GM12878 (cell line): Measurements from ENCODE around the gene NR6A1. TPM values are rescaled to one million over a fixed set of nuclear protein-coding genes. Genes with fewer than 3 reads are reported as not detected.

Experiments
- ATAC-seq: fragments of 200-7000 bp; cut with Tn5 transposase; 3 replicates; pipeline ENCODE4 v1.9.1; 2020; ENCODE audit warnings: mild to moderate bottlenecking, moderate library complexity
- Bru-seq: library from RNA; stranded (reverse); fragments of 400-500 nt; gene quantifications from one replicate; lab custom pipeline; 2021; lab: Mats Ljungman, UMichigan
- BruChase-seq, 2 experiments: library from RNA; stranded (reverse); fragments of 400-500 nt; gene quantifications; one replicate each; lab custom pipeline; 2021; lab: Mats Ljungman, UMichigan
- BruUV-seq: library from RNA; stranded (reverse); fragments of 400-500 nt; replicated peaks from 2 replicates; lab custom pipeline; 2021; lab: Mats Ljungman, UMichigan
- CTCF ChIA-PET: fragments of 300-600 bp; sonication (Branson Sonifier 250); formaldehyde crosslinking; extraction: SDS; loops from one replicate; lab custom pipeline; 2021; ENCODE audit warnings: inconsistent platforms; lab: Yijun Ruan, JAX
- POLR2A ChIA-PET: fragments of 350-600 bp; formaldehyde crosslinking; extraction: SDS; loops from one replicate; lab custom pipeline; 2021; ENCODE audit warnings: inconsistent platforms; lab: Charles Lee
- RAD21 ChIA-PET: fragments of 300-600 bp; sonication (Branson Sonifier 250); formaldehyde crosslinking; loops from one replicate; lab custom pipeline; 2023; ENCODE audit warnings: antibody characterized with exemption; ENCODE audit not compliant: unreplicated experiment; lab: Charles Lee
- SMC1A ChIA-PET: fragments of 300-600 bp; sonication (Branson Sonifier 250); formaldehyde crosslinking; loops from one replicate; lab custom pipeline; 2023; ENCODE audit not compliant: unreplicated experiment, uncharacterized antibody; lab: Charles Lee
- DNase-seq: peaks from one replicate; pipeline ENCODE4 v3.0.0-alpha.2; 2011; ENCODE audit warnings: low read depth, low spot score
- FAIRE-seq: peaks from 3 replicates; lab custom pipeline; 2011; peaks lifted over from hg19 to GRCh38; lab: Jason Lieb, UNC
- H2AFZ ChIP-seq: 2 replicates; pipeline ENCODE4 v1.6.0; 2011; ENCODE audit warnings: low read depth, low read length, control low read depth; ENCODE audit not compliant: control insufficient read depth
- H3K27ac ChIP-seq: 2 replicates; pipeline ENCODE4 v1.5.1; 2011; ENCODE audit warnings: control low read depth; ENCODE audit not compliant: control insufficient read depth, insufficient read depth
- H3K27me3 ChIP-seq, 2 experiments: replicated peaks in 1 of 2; 2 replicates each; pipeline versions ENCODE4 v1.6.0 to v1.6.1; 2011; ENCODE audit warnings: low read length in 1 of 2; ENCODE audit not compliant: control insufficient read depth in 2 of 2, insufficient read depth in 2 of 2
- H3K36me3 ChIP-seq, 2 experiments: 2 replicates each; pipeline ENCODE4 v1.5.1; 2011; ENCODE audit warnings: low read length in 1 of 2; ENCODE audit not compliant: control insufficient read depth in 2 of 2, insufficient read depth in 2 of 2
- H3K4me1 ChIP-seq: 2 replicates; pipeline ENCODE4 v1.6.1; 2011; ENCODE audit warnings: mild to moderate bottlenecking, low read length, moderate library complexity, mixed read lengths; ENCODE audit not compliant: control insufficient read depth, insufficient read depth
- H3K4me2 ChIP-seq: 2 replicates; pipeline ENCODE4 v1.6.0; 2011; ENCODE audit warnings: control low read depth; ENCODE audit not compliant: control insufficient read depth, insufficient read depth
- H3K4me3 ChIP-seq: fragments of 200-600 bp; sonication (generic); 2 replicates; pipeline ENCODE4 v1.5.1; 2016
- H3K79me2 ChIP-seq: 2 replicates; pipeline ENCODE4 v1.6.0; 2011; ENCODE audit warnings: low read length; ENCODE audit not compliant: control insufficient read depth, insufficient read depth
- H3K9ac ChIP-seq: 2 replicates; pipeline ENCODE4 v1.8.0; 2011; ENCODE audit warnings: low read length, control low read depth, mixed read lengths; ENCODE audit not compliant: control insufficient read depth, insufficient read depth
- H3K9me3 ChIP-seq: replicated peaks from 3 replicates; pipeline ENCODE4 v1.5.1; 2011; ENCODE audit warnings: mild to moderate bottlenecking, low read length; ENCODE audit not compliant: control insufficient read depth, insufficient read depth
- H4K20me1 ChIP-seq: 2 replicates; pipeline ENCODE4 v1.6.0; 2011; ENCODE audit not compliant: control insufficient read depth, insufficient read depth
- ATF3 ChIP-seq: IDR thresholded peaks from 2 replicates; pipeline ENCODE4 v1.6.1; 2011; ENCODE audit warnings: low read depth, mild to moderate bottlenecking, low read length, moderate library complexity, borderline replicate concordance; ENCODE audit errors: extremely low read depth
- CBFB ChIP-seq: IDR thresholded peaks from 2 replicates; pipeline ENCODE4 v1.6.1; 2016; ENCODE audit warnings: antibody characterized with exemption, low read depth
- E2F4 ChIP-seq: IDR thresholded peaks from 2 replicates; pipeline ENCODE4 v1.6.1; 2012; ENCODE audit warnings: low read depth, low read length, improper control_type of control experiment
- HCFC1 ChIP-seq: fragments of 150-350 bp; IDR thresholded peaks from 2 replicates; pipeline ENCODE4 v1.6.1; 2014; ENCODE audit warnings: low read length
- MEF2B ChIP-seq: fragments of 450-650 bp; IDR thresholded peaks from 2 replicates; pipeline ENCODE4 v1.6.1; 2018; ENCODE audit warnings: mild to moderate bottlenecking, moderate library complexity; ENCODE audit not compliant: partially characterized antibody, poor library complexity, severe bottlenecking
- PRDM15 ChIP-seq: fragments of 450-650 bp; formaldehyde crosslinking; IDR thresholded peaks from 2 replicates; pipeline ENCODE4 v1.4.0; 2020; ENCODE audit warnings: mild to moderate bottlenecking, moderate library complexity
- RB1 ChIP-seq: fragments of 450-650 bp; formaldehyde crosslinking; IDR thresholded peaks from 2 replicates; pipeline ENCODE4 v1.6.1; 2017; ENCODE audit warnings: mild to moderate bottlenecking, borderline replicate concordance
- TARDBP ChIP-seq: IDR thresholded peaks from 2 replicates; pipeline ENCODE4 v1.6.1; 2016; ENCODE audit warnings: borderline replicate concordance
- TCF12 ChIP-seq: IDR thresholded peaks from 2 replicates; pipeline ENCODE4 v1.6.1; 2011; ENCODE audit warnings: low read depth, mild to moderate bottlenecking, low read length
- ZNF207 ChIP-seq: fragments of 450-650 bp; IDR thresholded peaks from 2 replicates; pipeline ENCODE4 v1.6.1; 2014; ENCODE audit warnings: antibody characterized with exemption, mild to moderate bottlenecking, borderline replicate concordance
- WGBS: methylation state at CpG from one replicate; pipeline ENCODE4 v1.1.6; 2016; ENCODE audit warnings: low lambda C conversion rate; ENCODE audit not compliant: insufficient replicate concordance, insufficient coverage; ENCODE audit errors: missing lambda C conversion rate; 5-methylcytosine and 5-hydroxymethylcytosine counted together
- in situ Hi-C: fragments of 300-500 bp; cut with MboI; formaldehyde crosslinking; loops from 9 replicates; pipeline ENCODE4 v1.14.3; 2018; ENCODE audit warnings: mixed read lengths
- intact Hi-C: fragments of 100-400 bp; cut with micrococcal nuclease; formaldehyde crosslinking; loops from one replicate; pipeline ENCODE4 v1.14.2; 2022; ENCODE audit not compliant: unreplicated experiment
- long read RNA-seq, 2 experiments: library from polyadenylated mRNA; unstranded; transcript quantifications; one replicate each; pipeline ENCODE4 v2.0.0, GENCODE V29; 2019 to 2020
- polyA minus RNA-seq, 3 experiments: library from RNA; depleted of rRNA, polyadenylated mRNA; stranded (reverse); fragments of >200 nt; gene quantifications; 2 replicates each; pipeline ENCODE4 v1.2.3, GENCODE V29; 2011
- polyA plus RNA-seq, 11 experiments: library from polyadenylated mRNA; depleted of rRNA in 4 of 11; unstranded in 6 of 11; stranded (reverse) in 5 of 11; fragments of >200 nt; fragmentation: Nextera tagmentation in 4 of 11; fragmentation: Illumina TruSeq in 1 of 11; extraction: Ambion mirVana in 4 of 11; extraction: Trizol in 1 of 11; gene quantifications; 1 replicate in 1 of 11; 2 replicates in 10 of 11; pipeline versions ENCODE4 v1.2.1 to v1.2.3, GENCODE V29; 2011 to 2016; ENCODE audit warnings: inconsistent platforms in 2 of 11, missing spikeins in 2 of 11, low read depth in 1 of 11
- total RNA-seq, 4 experiments: library from RNA; depleted of rRNA in 3 of 4; stranded (reverse); fragments of >200 nt in 3 of 4; fragmentation: Illumina TruSeq in 1 of 4; extraction: Trizol in 1 of 4; gene quantifications; 2 replicates each; pipeline versions ENCODE4 v1.2.1 to v1.2.3, GENCODE V29; 2013 to 2021

NR6A1 gene
- 25.7 and 29.8 TPM in 2 replicates for total RNA-seq (2013; cell fraction: nucleolus; rRNA removed)
- total RNA-seq (2014; rRNA removed) (5.9 and 6.1 TPM in 2 replicates), total RNA-seq (2014; rRNA removed; fragmentation: Illumina TruSeq; extraction: Trizol) (5.0 and 5.4 TPM in 2 replicates), total RNA-seq (2021) (8.7 and 9.2 TPM in 2 replicates), polyA plus RNA-seq (2011; rRNA removed) (5.8 and 8.0 TPM in 2 replicates), polyA plus RNA-seq (2014; fragmentation: Illumina TruSeq; extraction: Trizol) (5.1 and 5.7 TPM in 2 replicates), polyA plus RNA-seq (2014; fragmentation: Nextera tagmentation; extraction: Ambion mirVana) (1 to 10 TPM; 1.2 to 2.5 TPM), polyA plus RNA-seq (2014; rRNA removed) (3.9 and 4.1 TPM in 2 replicates), polyA plus RNA-seq (2016; fragmentation: Nextera tagmentation; extraction: Ambion mirVana) (1 to 10 TPM; 2.6 to 2.9 TPM), polyA minus RNA-seq (2011; rRNA and poly(A)+ RNA removed) (18.5 and 20.6 TPM in 2 replicates), Bru-seq, nascent RNA (percentile 79 among the genes with signal in this experiment), BruChase-seq, experiment 1, labeled RNA remaining after a 6-hour chase (percentile 91 among the genes with signal in this experiment), BruChase-seq, experiment 2, labeled RNA remaining after a 2-hour chase (percentile 88 among the genes with signal in this experiment)
- polyA plus RNA-seq (2011; ENCODE audit: low read depth), result 2.9 TPM
- 6.2 and 6.4 TPM in 2 replicates for polyA plus RNA-seq (2011; cell fraction: cytosol; rRNA removed)
- 7.7 and 8.9 TPM in 2 replicates for polyA plus RNA-seq (2011; cell fraction: nucleus; rRNA removed)
- 2.9 and 3.3 TPM in 2 replicates for polyA plus RNA-seq (2012)
- 5.3 and 5.6 TPM in 2 replicates for polyA minus RNA-seq (2011; cell fraction: cytosol; rRNA and poly(A)+ RNA removed)
- polyA minus RNA-seq (2011; cell fraction: nucleus; rRNA and poly(A)+ RNA removed), result 5.2 and 10.0 TPM in 2 replicates
- long read RNA-seq, experiment 1, partial matches to known transcripts, result 0 of 4 reads
- long read RNA-seq, experiment 1, other reads (novel, unspliced or antisense), result 4 of 4 reads
- long read RNA-seq, experiment 2, partial matches to known transcripts, result 0 of 15 reads
- long read RNA-seq, experiment 2, other reads (novel, unspliced or antisense), result 15 of 15 reads

- peak; percentile 92 for DNase-seq
- ChIA-PET CTCF (interaction anchor here (0.6 to 16.1 kb wide), 30 partner anchors 9 to 613 kb away, joined by 3 to 575 read pairs (median 4); partner anchors contain the start of genes ARPC5L, RPL35, SCAI and WDR38), SMC1A (interaction anchor here (0.6 to 9.9 kb wide), 11 partner anchors 12 to 591 kb away, joined by 3 to 233 read pairs (median 7); partner anchors contain the start of genes ARPC5L, RPL35, SCAI and WDR38), RAD21 (interaction anchor here (0.8 to 6.7 kb wide), 14 partner anchors 7 to 372 kb away, joined by 3 to 180 read pairs (median 6); partner anchors contain the start of genes ARPC5L, RPL35, SCAI and WDR38), POLR2A (interaction anchor here (0.5 to 4.5 kb wide), 10 partner anchors 53 to 470 kb away, joined by 3 to 41 read pairs (median 4); partner anchors contain the start of genes ARPC5L, HSPA5, RPL35 and WDR38)
- in situ Hi-C loops (loop anchor here (5.0 kb wide), 3 partner anchors 81 to 601 kb away; partner anchors contain the start of genes SCAI and WDR38), intact Hi-C loops (loop anchor here (1.0 kb wide), 1 partner anchor 123 kb away; no protein-coding TSS in a partner anchor)
- peak within 1 kb of the TSS; percentile 100 for H2AFZ ChIP-seq
- H3K79me2 ChIP-seq, result peaks cover 40% of the 10 kb centered on the region
- BruUV-seq, result no TSS peak
- H3K27me3 ChIP-seq, result no peaks in the 10 kb centered on the region
- peak within 1 kb of the TSS; percentile 80 for H3K4me2 ChIP-seq
- H3K4me1 ChIP-seq, result peaks cover 21% of the 10 kb centered on the region
- under 1% methylated on average over 42 of the region's 82 CpGs for WGBS
- H3K9me3 ChIP-seq, result no peaks in the 10 kb centered on the region
- peak within 1 kb of the TSS; percentile 97 for H3K4me3 ChIP-seq
- H3K9ac ChIP-seq, result peak within 1 kb of the TSS; percentile 78
- peak within 1 kb of the TSS; percentile 86 for H3K27ac ChIP-seq
- H4K20me1 ChIP-seq, result no peaks in the 10 kb centered on the region
- ATAC-seq, result peak; percentile 88
- FAIRE-seq, result peak; percentile 73
- no peaks in the 10 kb centered on the region for H3K36me3 ChIP-seq
- TF ChIP-seq MEF2B, result peak; percentile 79
- peak; percentile 28; the same call in 1 of the 2 replicates for TF ChIP-seq ATF3
- TF ChIP-seq RB1, result peak; percentile 92; the same call in 1 of the 2 replicates
- TF ChIP-seq HCFC1, result peak; percentile 94
- no peak for TF ChIP-seq TCF12
- no peak for TF ChIP-seq PRDM15 (CRISPR knock-in tag)
- TF ChIP-seq ZNF207, result peak; percentile 100
- TF ChIP-seq E2F4, result 0 out of 2 replicates have a peak, but pooled peaks have one; percentile 31
- peak; percentile 83; the same call in 1 of the 2 replicates for TF ChIP-seq TARDBP
- 0 out of 2 replicates have a peak, but pooled peaks have one; percentile 46 for TF ChIP-seq CBFB
These were observed at the start of gene NR6A1 for GRCh38 chr9:124771021-124771866. TSS of gene NR6A1 (minus strand) at chr9:124771311.
